SU-DHL-6 (cell line): ENCODE data around the gene KIF1A.

Experiments
- H2AFZ ChIP-seq: fragments of 200-600 bp; sonication (generic); 2 replicates; pipeline ENCODE4 v1.6.1; 2014; ENCODE audit warnings: low read depth, mild to moderate bottlenecking, moderate library complexity, mixed read lengths, antibody characterized with exemption, low read length; ENCODE audit not compliant: severe bottlenecking
- H3F3A ChIP-seq: fragments of 200-600 bp; shearing (Covaris generic); 2 replicates; pipeline ENCODE4 v1.6.0; 2016; ENCODE audit warnings: antibody characterized with exemption, mild to moderate bottlenecking; ENCODE audit not compliant: insufficient read depth
- H3K27ac ChIP-seq: fragments of 200-600 bp; sonication (generic); 2 replicates; pipeline ENCODE4 v1.5.1; 2016; ENCODE audit warnings: low read depth, mild to moderate bottlenecking, low read length, moderate library complexity, mixed read lengths
- H3K27me3 ChIP-seq: fragments of 200-600 bp; sonication (generic), shearing (Covaris generic); 2 replicates; pipeline ENCODE4 v1.6.0; 2014; ENCODE audit warnings: mild to moderate bottlenecking, low read length
- H3K36me3 ChIP-seq: fragments of 200-600 bp; sonication (generic); 2 replicates; pipeline ENCODE4 v1.6.1; 2014; ENCODE audit warnings: mild to moderate bottlenecking, low read length, mixed read lengths
- H3K4me2 ChIP-seq: fragments of 300-600, 200-600 bp; shearing (Covaris generic), sonication (generic); 2 replicates; pipeline ENCODE4 v1.6.0; 2014; ENCODE audit warnings: low read length, low read depth, mild to moderate bottlenecking; ENCODE audit not compliant: poor library complexity, severe bottlenecking
- H3K4me3 ChIP-seq: fragments of 200-600 bp; sonication (generic); 2 replicates; pipeline ENCODE4 v1.5.1; 2014; ENCODE audit warnings: antibody characterized with exemption, low read length, mild to moderate bottlenecking, mixed read lengths; ENCODE audit not compliant: insufficient read depth, poor library complexity, severe bottlenecking
- H3K79me2 ChIP-seq: fragments of 200-600 bp; sonication (generic); 2 replicates; pipeline ENCODE4 v1.6.1; 2014; ENCODE audit warnings: mild to moderate bottlenecking, low read length, moderate library complexity; ENCODE audit not compliant: insufficient read depth
- H3K9ac ChIP-seq: fragments of 200-600 bp; sonication (generic); 2 replicates; pipeline ENCODE4 v1.7.0; 2014; ENCODE audit warnings: mild to moderate bottlenecking, low read length
- H3K9me2 ChIP-seq: fragments of 200-600 bp; sonication (generic); replicated peaks from 2 replicates; pipeline ENCODE4 v1.6.1; 2014; ENCODE audit warnings: low read length; ENCODE audit not compliant: insufficient read depth
- H3K9me3 ChIP-seq: fragments of 200-600 bp; sonication (generic); 2 replicates; pipeline ENCODE4 v1.6.1; 2014; ENCODE audit warnings: low read length, mixed read lengths; ENCODE audit not compliant: insufficient read depth
- H4K20me1 ChIP-seq: fragments of 200-600 bp; sonication (generic); 2 replicates; pipeline ENCODE4 v1.6.1; 2014; ENCODE audit warnings: low read depth, mild to moderate bottlenecking, antibody characterized with exemption, low read length, moderate library complexity, mixed read lengths
- CTCF ChIP-seq: fragments of 200-600 bp; sonication (generic); IDR thresholded peaks from one replicate; pipeline ENCODE4 v1.5.1; 2017; ENCODE audit warnings: antibody characterized with exemption, mild to moderate bottlenecking, low read length, moderate library complexity; ENCODE audit not compliant: insufficient read depth, poor library complexity, severe bottlenecking
- EZH2phosphoT487 ChIP-seq: fragments of 200-600 bp; sonication (generic), shearing (Covaris generic); conservative IDR thresholded peaks from 2 replicates; pipeline ENCODE4 v1.6.1; 2018; ENCODE audit warnings: mild to moderate bottlenecking, antibody characterized with exemption, low read length, moderate library complexity, mixed read lengths

KIF1A gene

GRCh38 chr2:240825476-240825875 lies 5.5 kb upstream of the KIF1A start:
- TF ChIP-seq EZH2phosphoT487 (no peak), CTCF (no peak)
- H3K9me2 ChIP-seq: no peaks in the 10 kb centered on the region
- H3K27me3 ChIP-seq: no peaks in the 10 kb centered on the region
- H3K9ac ChIP-seq: no peak overlapping the region
- H3K27ac ChIP-seq: no peak overlapping the region
- no peaks in the 10 kb centered on the region for H3K36me3 ChIP-seq
- H3K9me3 ChIP-seq: no peaks in the 10 kb centered on the region
- H3K4me3 ChIP-seq: no peak overlapping the region
- no peaks in the 10 kb centered on the region for H3K79me2 ChIP-seq
- no peaks in the 10 kb centered on the region for H3F3A ChIP-seq
- no peaks in the 10 kb centered on the region for H4K20me1 ChIP-seq
- H2AFZ ChIP-seq: no peak overlapping the region
- no peak overlapping the region for H3K4me2 ChIP-seq

- no peak overlapping the region for H3K9ac ChIP-seq
- no peak overlapping the region for H3K4me3 ChIP-seq
- H3K9me3 ChIP-seq: no peaks in the 10 kb centered on the region
- H3K9me2 ChIP-seq: no peaks in the 10 kb centered on the region
- no peaks in the 10 kb centered on the region for H3F3A ChIP-seq
- H3K79me2 ChIP-seq: no peaks in the 10 kb centered on the region
- no peaks in the 10 kb centered on the region for H3K36me3 ChIP-seq
- H2AFZ ChIP-seq: no peak overlapping the region
- no peak overlapping the region for H3K27ac ChIP-seq
- H4K20me1 ChIP-seq: no peaks in the 10 kb centered on the region
- TF ChIP-seq EZH2phosphoT487: no peak
- no peak for TF ChIP-seq CTCF
- H3K27me3 ChIP-seq: no peaks in the 10 kb centered on the region
- no peak overlapping the region for H3K4me2 ChIP-seq
Observed at GRCh38 chr2:240823449-240824336, 3.7 kb upstream of the KIF1A start.

GRCh38 chr2:240822280-240822847 lies 2.3 kb upstream of the KIF1A start:
- H3K27me3 ChIP-seq: no peaks in the 10 kb centered on the region
- no peaks in the 10 kb centered on the region for H3K9me2 ChIP-seq
- no peak overlapping the region for H3K4me2 ChIP-seq
- H3K9me3 ChIP-seq: no peaks in the 10 kb centered on the region
- no peak overlapping the region for H3K27ac ChIP-seq
- H3K79me2 ChIP-seq: no peaks in the 10 kb centered on the region
- H3K36me3 ChIP-seq: no peaks in the 10 kb centered on the region
- H3K4me3 ChIP-seq: no peak overlapping the region
- TF ChIP-seq EZH2phosphoT487 (no peak), CTCF (no peak)
- H3K9ac ChIP-seq: no peak overlapping the region
- no peaks in the 10 kb centered on the region for H4K20me1 ChIP-seq
- no peak overlapping the region for H2AFZ ChIP-seq
- no peaks in the 10 kb centered on the region for H3F3A ChIP-seq
